Measurements from ENCODE around the gene PTPRD. TPM values are rescaled to one million over a fixed set of nuclear protein-coding genes. Genes with fewer than 3 reads are reported as not detected.

The PTPRD gene
- total RNA-seq, 1 experiment from 2014 or later: 32.5 TPM

- no CpG with 5 or more reads among the region's 7 CpGs for WGBS (ENCODE audit: extremely low coverage, insufficient read length, low lambda C conversion rate)
- Histone ChIP-seq H4K20me1 (ENCODE audit: control insufficient read depth, insufficient read depth, insufficient read length) (no peaks in the 10 kb centered on the region), H4K5ac (ENCODE audit: insufficient read length, low read depth, low read length) (no peak overlapping the region), H4K91ac (ENCODE audit: insufficient read length, low read depth, low read length) (no peak overlapping the region), H2AFZ (ENCODE audit: low read length) (no peak overlapping the region), H3K9ac (ENCODE audit: extremely low read depth, insufficient read length, low read length) (no peak overlapping the region), H3K18ac (ENCODE audit: insufficient read length, low read depth, low read length) (no peak overlapping the region), H2BK20ac (ENCODE audit: low read depth, low read length, poor library complexity, severe bottlenecking) (no peak overlapping the region), H3K27me3 (ENCODE audit: insufficient read depth, low read length) (no peaks in the 10 kb centered on the region), H3K23me2 (ENCODE audit: insufficient read length, low read depth, low read length, poor library complexity, severe bottlenecking) (no peaks in the 10 kb centered on the region), H4K8ac (replicated peaks; ENCODE audit: insufficient read length, low read depth, low read length) (no peak overlapping the region), H3K27ac (ENCODE audit: insufficient read length, low read depth, low read length) (no peak overlapping the region), H2BK15ac (ENCODE audit: low read depth, low read length) (no peak overlapping the region), H3K79me1 (ENCODE audit: insufficient read depth, low read depth, low read length, poor library complexity, severe bottlenecking) (no peaks in the 10 kb centered on the region), H2BK5ac (ENCODE audit: insufficient read length, low read length) (no peak overlapping the region), H3K4me1 (ENCODE audit: insufficient read depth, low read length) (peaks cover 10% of the 10 kb centered on the region; the same call in 1 of the 2 replicates), H3K23ac (ENCODE audit: insufficient read length, low read depth, low read length) (no peak overlapping the region), H3K56ac (ENCODE audit: insufficient read length, low read depth, low read length) (no peak overlapping the region), H3K14ac (ENCODE audit: insufficient read depth, low read length) (no peak overlapping the region), H3T11ph (ENCODE audit: low read length) (no peak overlapping the region), H3K4me2 (ENCODE audit: insufficient read depth, insufficient read length, low read length) (no peak overlapping the region), H3K4ac (ENCODE audit: low read depth, low read length) (no peak overlapping the region), H2BK120ac (ENCODE audit: low read depth, low read length, poor library complexity, severe bottlenecking) (no peak overlapping the region), H2BK12ac (ENCODE audit: insufficient read length, low read depth, low read length) (no peak overlapping the region), H2AK5ac (ENCODE audit: insufficient read length, low read length) (no peak overlapping the region), H3K9me3 (ENCODE audit: control insufficient read depth, low read depth, low read length) (no peaks in the 10 kb centered on the region), H3K79me2 (ENCODE audit: insufficient read depth, low read length) (no peaks in the 10 kb centered on the region)
- Mint-ChIP-seq H3K4me1 (peaks cover 43 to 51% of the 10 kb centered on the region in 2 experiments), H3K27ac (no peak overlapping the region), H3K4me3 (no peak overlapping the region), H3K27me3 (ENCODE audit: low read depth) (no peaks in the 10 kb centered on the region), H3K9me3 (peaks cover 0 to 3% of the 10 kb centered on the region in 2 experiments; a peak in 1 of 5 replicates), H3K36me3 (ENCODE audit: insufficient read depth in 1 of 3, low read depth in 3 of 3) (peaks cover 0 to 5% (median 0%) of the 10 kb centered on the region in 3 experiments; a peak in 1 of 7 replicates)
- no peak for DNase-seq
- TF ChIP-seq CTCF (conservative IDR thresholded peaks at IDR 0.05): no peak
Measured at GRCh38 chr9:8683496-8683895, 1929.3 kb downstream of the PTPRD start.

Data from H9 (cell line).